Ascending aorta (tissue), 2 donors: ENCODE results near the gene OMG. TPM values are rescaled to one million over a fixed set of nuclear protein-coding genes. Genes with fewer than 3 reads are reported as not detected.
A peak's percentile ranks its signal among the peaks of the same experiment; 100 is the strongest.

Experiments used
- DNase-seq, 2 donors: peaks; one replicate each; pipeline ENCODE4 v3.0.0-alpha.2; 2019; ENCODE audit warnings: low spot score in 2 of 2
- H3K27ac ChIP-seq, 2 donors: fragments of 200-600 bp; sonication (generic); one replicate each; pipeline ENCODE4 v1.5.1; 2016 to 2017; ENCODE audit warnings: mild to moderate bottlenecking in 1 of 2
- H3K27me3 ChIP-seq: fragments of 200-600 bp; sonication (generic); one replicate; pipeline ENCODE4 v1.5.1; 2017
- H3K36me3 ChIP-seq, 2 donors: fragments of 200-600 bp; sonication (generic); one replicate each; pipeline ENCODE4 v1.5.1; 2016
- H3K4me1 ChIP-seq, 2 donors: fragments of 200-600 bp; sonication (generic); one replicate each; pipeline ENCODE4 v1.5.1; 2016 to 2017; ENCODE audit warnings: mild to moderate bottlenecking in 1 of 2
- H3K4me3 ChIP-seq, 2 donors: fragments of 200-600 bp; sonication (generic); one replicate each; pipeline ENCODE4 v1.5.1; 2016 to 2017; ENCODE audit warnings: mild to moderate bottlenecking in 1 of 2
- H3K9me3 ChIP-seq, 2 donors: fragments of 200-600 bp; sonication (generic); one replicate each; pipeline ENCODE4 v1.5.1; 2016
- intact Hi-C: fragments of 100-400 bp; cut with DNase I; formaldehyde crosslinking; loops from one replicate; pipeline ENCODE4 v1.15.1; 2023
- total RNA-seq: library from RNA; depleted of rRNA; stranded (reverse); fragments of >200 nt; gene quantifications from one replicate; pipeline ENCODE4 v1.1.0, GENCODE V29; 2016
- TF ChIP-seq, protein P1 (sequence below), 3 experiments: fragments of 200-600 bp in 2 of 3; fragments of 450-650 bp in 1 of 3; sonication (generic) in 2 of 3; IDR thresholded peaks; one replicate each; pipeline ENCODE4 v1.5.1; 2016 to 2019; ENCODE audit warnings: antibody characterized with exemption in 3 of 3, mild to moderate bottlenecking in 1 of 3, moderate library complexity in 1 of 3

Gene OMG
- total RNA-seq, 1 donor from 2014 or later = not detected

DNA sequence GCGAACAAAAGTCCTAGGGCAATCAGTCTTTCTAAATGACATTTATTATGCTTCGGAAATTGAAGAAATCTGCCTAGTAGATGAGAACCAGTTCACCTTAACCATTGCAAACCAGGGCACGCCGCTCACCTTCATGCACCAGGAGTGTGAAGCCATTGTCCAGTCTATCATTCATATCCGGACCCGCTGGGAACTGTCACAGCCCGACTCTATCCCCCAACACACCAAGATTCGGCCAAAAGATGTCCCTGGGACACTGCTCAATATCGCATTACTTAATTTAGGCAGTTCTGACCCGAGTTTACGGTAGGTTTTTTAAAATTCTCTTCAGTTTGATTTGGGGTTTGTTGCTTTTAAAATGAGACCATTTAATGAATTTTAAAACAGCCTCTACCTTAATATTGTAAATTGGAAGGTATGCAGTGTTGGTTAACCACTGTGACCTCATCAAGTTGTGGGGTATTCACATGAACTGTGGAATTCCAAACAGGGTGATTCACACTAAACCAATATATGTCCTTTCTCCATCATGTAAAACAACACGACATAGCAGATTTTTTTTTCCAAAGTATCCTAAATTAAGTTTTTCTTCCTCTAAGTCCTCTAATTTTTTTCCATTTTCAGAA, 30.6 kb upstream of the OMG start:
- Histone ChIP-seq H3K36me3 (peaks cover 15 to 24% of the 10 kb centered on the region in 2 donors), H3K4me1 (no peaks in the 10 kb centered on the region), H3K9me3 (no peaks in the 10 kb centered on the region), H3K27ac (no peak overlapping the region), H3K4me3 (no peak overlapping the region), H3K27me3 (no peaks in the 10 kb centered on the region)
- intact Hi-C loops = no loop called here
- TF ChIP-seq, protein P1, sequence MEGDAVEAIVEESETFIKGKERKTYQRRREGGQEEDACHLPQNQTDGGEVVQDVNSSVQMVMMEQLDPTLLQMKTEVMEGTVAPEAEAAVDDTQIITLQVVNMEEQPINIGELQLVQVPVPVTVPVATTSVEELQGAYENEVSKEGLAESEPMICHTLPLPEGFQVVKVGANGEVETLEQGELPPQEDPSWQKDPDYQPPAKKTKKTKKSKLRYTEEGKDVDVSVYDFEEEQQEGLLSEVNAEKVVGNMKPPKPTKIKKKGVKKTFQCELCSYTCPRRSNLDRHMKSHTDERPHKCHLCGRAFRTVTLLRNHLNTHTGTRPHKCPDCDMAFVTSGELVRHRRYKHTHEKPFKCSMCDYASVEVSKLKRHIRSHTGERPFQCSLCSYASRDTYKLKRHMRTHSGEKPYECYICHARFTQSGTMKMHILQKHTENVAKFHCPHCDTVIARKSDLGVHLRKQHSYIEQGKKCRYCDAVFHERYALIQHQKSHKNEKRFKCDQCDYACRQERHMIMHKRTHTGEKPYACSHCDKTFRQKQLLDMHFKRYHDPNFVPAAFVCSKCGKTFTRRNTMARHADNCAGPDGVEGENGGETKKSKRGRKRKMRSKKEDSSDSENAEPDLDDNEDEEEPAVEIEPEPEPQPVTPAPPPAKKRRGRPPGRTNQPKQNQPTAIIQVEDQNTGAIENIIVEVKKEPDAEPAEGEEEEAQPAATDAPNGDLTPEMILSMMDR (IDR thresholded peaks at IDR 0.05) = no peak
- DNase-seq = no peak

DNA sequence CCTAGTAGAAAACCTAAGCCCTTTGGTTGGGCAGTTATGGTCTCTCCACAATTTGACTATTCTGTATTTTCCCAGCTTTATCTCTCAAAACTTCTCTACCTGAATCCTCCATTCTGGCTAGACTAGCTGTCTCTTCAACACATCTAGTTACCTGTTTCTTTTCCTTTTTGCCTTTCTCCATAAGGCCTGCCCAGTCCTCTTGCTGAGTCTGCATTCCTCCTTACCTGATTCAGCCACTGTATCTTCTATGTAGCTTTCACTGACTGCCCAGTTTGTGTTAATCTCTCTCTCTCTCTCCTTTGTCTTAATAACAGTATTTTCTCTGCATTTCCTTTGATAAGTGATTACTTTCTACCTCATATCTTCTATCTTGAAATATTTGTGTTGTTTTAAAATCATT, 26.5 kb upstream of the OMG start:
- TF ChIP-seq, protein P1 (IDR thresholded peaks at IDR 0.05) = no peak
- no peak for DNase-seq
- no peaks in the 10 kb centered on the region for H3K27me3 ChIP-seq
- no peak overlapping the region for H3K4me3 ChIP-seq
- H3K4me1 ChIP-seq = no peaks in the 10 kb centered on the region
- no peaks in the 10 kb centered on the region for H3K9me3 ChIP-seq
- no peak overlapping the region for H3K27ac ChIP-seq
- peaks cover 10 to 24% of the 10 kb centered on the region in 2 donors for H3K36me3 ChIP-seq
- intact Hi-C loops = no loop called here

DNA sequence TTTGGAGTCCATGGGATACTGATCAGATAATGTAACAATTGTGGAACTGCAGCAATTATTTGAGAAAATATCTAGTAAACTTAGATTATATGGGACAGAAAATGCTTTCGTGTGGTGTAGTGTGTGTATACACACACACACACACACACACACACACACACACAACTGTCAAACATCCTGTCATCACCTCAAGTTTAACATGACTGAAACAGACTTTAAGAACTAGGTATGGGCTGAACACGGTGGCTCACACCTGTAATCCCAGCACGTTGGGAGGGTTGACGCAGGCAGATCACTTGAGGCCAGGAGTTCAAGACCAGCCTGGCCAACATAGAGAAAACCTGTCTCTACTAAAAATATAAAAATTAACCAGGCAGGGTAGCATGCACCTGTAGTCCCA, 24.9 kb upstream of the OMG start:
- DNase-seq = no peak
- Histone ChIP-seq H3K36me3 (peaks cover 0 to 12% of the 10 kb centered on the region in 2 donors), H3K4me3 (no peak overlapping the region), H3K27me3 (no peaks in the 10 kb centered on the region), H3K9me3 (no peaks in the 10 kb centered on the region), H3K27ac (no peak overlapping the region), H3K4me1 (no peaks in the 10 kb centered on the region)
- intact Hi-C loops = no loop called here
- TF ChIP-seq, protein P1 (IDR thresholded peaks at IDR 0.05) = no peak

DNA sequence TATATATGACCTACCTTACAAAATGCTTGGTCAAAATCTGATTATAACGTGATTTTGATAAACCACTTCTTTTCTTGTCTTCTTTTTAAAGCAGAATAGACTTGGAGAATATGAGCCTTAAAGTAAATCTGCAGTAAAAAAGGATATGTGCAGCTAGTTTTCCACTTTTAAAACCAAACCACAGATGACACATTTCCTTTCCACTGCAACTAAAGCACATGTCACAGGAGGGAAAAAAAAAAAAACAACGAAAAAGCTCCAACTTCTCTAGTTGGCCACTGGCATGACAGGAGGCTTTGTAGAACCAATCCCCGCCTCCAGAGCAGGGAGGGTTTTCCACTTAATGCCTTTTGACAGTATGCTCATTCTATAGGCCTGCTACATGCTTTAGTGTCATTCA, 24.4 kb upstream of the OMG start, which contains the start of gene EVI2A:
TSS of gene EVI2A (minus strand) at position 142 of the 400 bp plus-strand sequence. CDS start 2,609 bp downstream, outside the sequence.
- intact Hi-C loops = no loop called here
- no peaks in the 10 kb centered on the region for H3K9me3 ChIP-seq
- peak within 1 kb of the TSS in 1 of 2 donors; percentile 46 for H3K4me3 ChIP-seq
- H3K27ac ChIP-seq = peak within 1 kb of the TSS in 1 of 2 donors; percentile 15
- TF ChIP-seq, protein P1 (IDR thresholded peaks at IDR 0.05) = no peak
- H3K4me1 ChIP-seq = no peaks in the 10 kb centered on the region
- no peak for DNase-seq
- no peaks in the 10 kb centered on the region for H3K27me3 ChIP-seq
- H3K36me3 ChIP-seq = peaks cover 0 to 7% of the 10 kb centered on the region in 2 donors

DNA sequence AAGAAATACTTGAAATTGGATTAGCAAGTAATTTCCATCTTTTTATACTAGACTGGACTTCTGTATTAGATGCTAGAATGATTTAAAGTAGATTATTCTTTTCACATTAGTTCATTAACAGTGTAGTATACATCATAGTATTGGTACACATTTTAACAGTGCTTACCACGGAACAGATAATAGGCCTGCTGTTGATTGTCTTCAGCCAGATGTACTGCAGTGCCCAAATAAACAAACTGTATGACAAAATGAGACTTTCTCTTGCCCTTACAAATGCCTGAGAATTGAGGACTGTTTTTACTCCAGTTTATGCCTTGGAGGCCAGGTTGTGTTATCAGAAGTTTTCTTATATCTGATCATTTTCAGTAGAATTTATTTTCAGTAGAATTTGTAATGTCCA, 23.8 kb upstream of the OMG start:
- Histone ChIP-seq H3K4me3 (peak overlapping the region in 1 of 2 donors; percentile 46), H3K27ac (no peak overlapping the region)

More for the DNA sequence above, 23.8 kb upstream of the OMG start:
- no peak for DNase-seq
- no peaks in the 10 kb centered on the region for H3K9me3 ChIP-seq
- intact Hi-C loops = no loop called here
- H3K4me1 ChIP-seq = no peaks in the 10 kb centered on the region
- peaks cover 0 to under 1% of the 10 kb centered on the region in 2 donors for H3K36me3 ChIP-seq
- TF ChIP-seq, protein P1 (IDR thresholded peaks at IDR 0.05) = no peak
- H3K27me3 ChIP-seq = no peaks in the 10 kb centered on the region
